HG03565 (cell line): Measurements from ENCODE around the gene PRPSAP2.
"Not testable (repeated sequence)": the region's sequence is repeated elsewhere in the genome, so short reads cannot be mapped to it uniquely, and the experiment has no call there.

Experiments used
- ATAC-seq: cut with Tn5 transposase; IDR thresholded peaks from one replicate; pipeline ENCODE4 v1.9.1; 2021; ENCODE audit warnings: mild to moderate bottlenecking, moderate library complexity; ENCODE audit not compliant: unreplicated experiment

The PRPSAP2 gene, protein sequence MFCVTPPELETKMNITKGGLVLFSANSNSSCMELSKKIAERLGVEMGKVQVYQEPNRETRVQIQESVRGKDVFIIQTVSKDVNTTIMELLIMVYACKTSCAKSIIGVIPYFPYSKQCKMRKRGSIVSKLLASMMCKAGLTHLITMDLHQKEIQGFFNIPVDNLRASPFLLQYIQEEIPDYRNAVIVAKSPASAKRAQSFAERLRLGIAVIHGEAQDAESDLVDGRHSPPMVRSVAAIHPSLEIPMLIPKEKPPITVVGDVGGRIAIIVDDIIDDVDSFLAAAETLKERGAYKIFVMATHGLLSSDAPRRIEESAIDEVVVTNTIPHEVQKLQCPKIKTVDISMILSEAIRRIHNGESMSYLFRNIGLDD

DNA sequence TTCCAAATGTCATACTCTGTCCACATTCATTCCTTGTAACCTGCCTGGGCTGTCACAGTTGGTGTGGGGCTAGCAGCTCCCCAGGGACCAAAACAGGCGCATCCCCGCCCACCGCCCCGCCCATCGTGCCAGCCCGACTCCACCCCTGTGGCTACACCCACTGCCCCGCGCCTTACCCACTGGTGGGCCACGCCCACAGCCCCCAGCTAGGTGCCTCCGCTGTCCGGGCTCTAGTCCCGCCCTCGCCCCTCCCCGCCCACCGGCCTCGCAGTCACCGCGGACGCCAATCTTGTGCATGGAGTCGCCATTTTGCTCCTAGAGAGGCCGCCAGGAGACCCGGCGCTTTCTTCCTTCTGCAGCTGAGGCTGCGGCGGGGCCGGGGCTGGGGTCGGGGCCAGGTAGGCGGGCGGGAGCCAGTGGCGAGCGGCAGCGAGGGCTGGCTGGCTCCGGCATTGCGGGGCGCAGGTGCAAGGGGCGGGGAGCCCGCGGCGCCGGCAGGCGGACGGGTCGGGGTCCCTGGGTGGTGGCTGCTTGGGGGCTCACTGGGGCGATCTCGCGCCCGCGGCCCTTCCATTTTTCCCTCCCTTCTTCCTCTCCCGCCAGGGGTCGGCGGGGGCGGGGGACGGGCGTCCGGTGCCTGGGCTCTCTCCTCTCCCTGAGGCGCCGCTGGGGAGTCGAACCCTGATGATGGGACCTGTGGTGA, at the start of gene PRPSAP2:
Gene PRPSAP2, plus strand, starts transcription at position 268 of the 703 bp plus-strand sequence. CDS start 7,703 bp downstream, outside the sequence.
- peak; percentile 34 for ATAC-seq

DNA sequence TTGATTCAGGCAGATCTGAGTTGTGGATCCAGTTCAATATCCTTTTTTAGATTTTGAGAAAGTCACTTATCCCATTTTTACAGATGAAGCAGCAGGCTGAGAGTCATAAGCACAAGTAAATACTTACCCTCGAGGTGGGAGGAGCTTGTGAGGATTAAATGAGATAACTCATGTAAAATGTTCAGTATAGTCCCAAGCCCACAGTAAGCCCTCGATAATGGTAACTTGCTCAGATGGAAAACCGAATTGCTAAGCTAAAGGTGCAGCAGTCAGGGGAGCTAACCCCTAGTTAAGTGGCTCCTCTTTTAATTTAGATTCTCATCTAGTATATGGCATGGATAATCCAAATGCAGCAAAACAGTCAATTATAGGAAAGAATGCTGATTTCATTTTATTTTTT, 42.0 kb upstream of the PRPSAP2 start:
- not testable (repeated sequence) for ATAC-seq

DNA sequence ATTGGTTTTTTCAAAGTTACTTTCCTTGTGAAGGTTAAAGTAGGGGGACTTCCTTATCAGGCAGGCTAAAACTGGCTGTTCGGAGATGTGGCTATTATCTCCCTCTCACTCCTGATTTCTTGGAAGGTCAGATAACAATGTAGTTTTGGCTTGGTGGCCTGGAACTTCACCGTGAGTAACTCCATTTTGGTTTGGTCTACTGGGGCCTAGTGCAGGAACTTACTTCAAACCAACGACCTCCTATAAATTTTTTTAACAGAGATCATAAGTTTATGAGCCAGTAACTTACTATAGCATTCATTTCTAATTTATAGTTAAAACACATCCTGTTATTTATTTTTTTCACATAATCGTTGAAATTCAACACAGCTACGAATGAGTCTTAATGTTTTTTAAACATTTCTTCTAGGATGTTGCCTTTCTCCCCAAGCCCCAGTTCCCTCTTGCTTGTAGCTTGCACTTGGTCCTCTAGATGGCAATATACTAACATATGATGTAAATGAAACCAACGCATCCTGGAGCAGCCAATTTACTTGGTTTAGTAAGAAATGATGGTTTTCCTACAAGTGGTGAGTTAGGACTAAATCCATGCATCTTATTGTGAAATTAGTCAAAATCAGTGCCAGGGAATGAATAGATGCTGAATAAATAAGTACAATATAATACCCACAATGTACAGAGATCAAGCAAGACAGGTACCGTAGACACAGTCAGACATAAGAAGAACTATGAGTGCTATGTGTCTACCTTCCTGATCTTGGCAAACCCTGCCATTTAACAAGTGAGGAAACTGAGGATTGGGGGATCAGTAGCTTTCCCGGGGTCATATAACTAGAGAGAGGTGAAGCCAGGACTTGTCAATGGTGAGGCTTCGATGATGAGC, 41.2 kb upstream of the PRPSAP2 start:
- ATAC-seq = not testable (repeated sequence)

DNA sequence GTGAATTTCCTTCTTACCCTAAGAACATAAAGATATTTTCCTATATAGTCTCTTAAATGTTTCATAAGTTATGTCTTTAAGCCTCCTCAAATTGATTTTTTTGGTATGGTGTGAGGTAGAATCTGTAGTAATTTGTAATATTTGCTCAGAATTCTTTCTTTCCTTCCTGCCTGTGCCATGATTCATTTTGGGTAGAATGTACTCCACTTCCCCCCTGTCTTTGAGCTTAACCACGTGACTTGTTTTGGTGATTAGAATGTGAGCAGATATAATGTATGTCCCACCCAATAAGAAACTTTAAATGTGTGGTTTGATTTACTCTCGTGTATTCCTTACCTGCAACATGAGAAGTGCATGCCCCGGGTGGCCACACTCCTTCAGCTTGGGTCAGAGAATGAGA, 36.5 kb upstream of the PRPSAP2 start:
- not testable (repeated sequence) for ATAC-seq

DNA sequence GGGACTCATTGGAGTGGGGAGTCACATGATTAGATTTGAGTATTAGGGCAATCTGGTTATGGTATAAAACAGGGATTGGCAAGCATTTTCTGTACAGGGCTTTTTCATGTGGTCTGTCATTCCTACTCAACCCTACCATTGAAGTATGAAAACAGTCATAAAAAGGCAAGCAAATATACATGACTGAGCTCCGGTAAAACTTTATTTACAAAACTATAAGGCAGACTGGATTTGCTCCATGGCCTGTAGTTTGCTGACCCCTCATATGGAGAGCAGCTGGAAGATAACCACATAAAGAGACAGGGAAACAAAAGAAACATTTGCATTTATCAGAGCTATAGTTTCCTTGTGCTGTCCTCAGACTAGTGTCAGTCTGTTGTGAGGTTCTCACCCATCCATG, 30.3 kb upstream of the PRPSAP2 start:
- ATAC-seq = not testable (repeated sequence)

DNA sequence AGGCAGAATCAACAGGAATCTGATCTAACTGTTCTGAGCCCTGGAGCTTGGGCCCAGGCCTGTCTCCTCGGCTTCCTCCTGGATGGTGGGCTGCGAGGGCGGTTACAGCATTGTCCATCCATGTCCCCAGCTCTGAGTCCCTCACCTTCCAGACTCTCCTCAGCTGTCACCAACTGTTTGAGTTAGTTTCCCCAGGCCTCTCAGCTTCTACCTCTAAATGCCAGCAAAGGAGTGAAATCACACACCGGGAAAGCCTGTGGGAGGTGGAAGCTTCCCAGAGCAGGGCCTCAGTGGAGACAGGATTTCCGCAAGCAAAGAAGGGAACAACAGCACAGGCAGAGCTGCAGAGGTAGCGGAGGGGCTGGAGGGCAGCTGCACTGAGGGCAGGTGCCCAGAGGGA, 9.4 kb upstream of the PRPSAP2 start:
- ATAC-seq = no peak

DNA sequence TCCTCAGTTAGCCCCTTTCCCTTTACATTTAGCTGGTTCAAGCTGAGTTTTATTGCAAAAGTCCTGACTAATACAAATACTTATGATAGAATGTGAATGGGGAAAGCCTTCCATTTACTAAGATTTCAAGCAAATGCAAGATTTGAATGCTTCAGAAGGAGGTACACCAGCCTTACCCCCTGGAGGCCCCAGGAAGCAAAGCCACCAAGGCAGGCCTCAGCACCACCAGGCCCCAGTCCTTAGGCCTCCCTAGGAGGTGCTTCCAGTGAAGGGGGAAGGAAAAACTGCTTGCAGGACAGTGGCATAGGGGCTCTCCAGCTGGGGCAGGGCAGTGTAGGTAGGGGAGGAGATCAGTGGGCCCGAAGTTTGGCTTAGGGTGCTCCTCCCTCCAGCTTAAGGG, 7.3 kb upstream of the PRPSAP2 start:
- no peak for ATAC-seq

DNA sequence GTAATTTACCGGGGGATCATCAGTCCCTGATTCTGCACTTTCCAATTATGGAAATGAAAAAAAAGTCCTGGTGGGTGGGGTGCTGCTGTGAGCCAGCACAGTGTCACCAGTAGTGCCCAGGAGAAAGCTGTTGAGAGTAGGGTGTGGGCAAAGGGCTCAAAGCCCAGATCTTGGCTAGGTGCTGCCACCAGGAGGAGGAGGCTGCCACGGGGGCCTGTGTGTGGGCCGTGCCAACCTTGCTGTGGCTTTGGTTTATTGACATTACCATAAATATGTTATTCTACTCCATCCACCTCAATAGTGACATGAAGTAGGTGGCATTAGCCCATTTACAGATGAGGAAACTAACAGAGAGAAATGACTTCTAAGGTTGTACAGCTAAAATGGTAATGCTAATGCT, 6.7 kb upstream of the PRPSAP2 start:
- ATAC-seq = no peak

DNA sequence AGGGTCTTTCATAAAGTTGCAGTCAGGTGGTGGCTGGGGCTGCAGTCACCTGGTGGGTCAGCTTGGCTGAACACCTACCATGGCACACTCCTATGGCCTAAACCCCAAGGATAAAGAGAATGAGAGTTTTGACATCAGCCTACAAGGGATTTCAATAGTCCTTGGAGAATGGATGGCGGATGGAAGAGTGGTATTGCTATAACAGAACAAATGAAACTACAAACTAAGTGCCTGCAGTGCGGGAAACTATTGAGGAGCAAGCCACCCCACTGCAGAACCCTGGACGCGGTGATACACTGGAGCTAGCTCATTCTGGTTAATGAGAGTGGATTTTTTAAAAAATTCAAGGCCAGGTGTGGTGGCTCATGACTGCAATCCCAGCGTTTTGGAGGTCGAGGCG, 3.0 kb upstream of the PRPSAP2 start:
- ATAC-seq = no peak

DNA sequence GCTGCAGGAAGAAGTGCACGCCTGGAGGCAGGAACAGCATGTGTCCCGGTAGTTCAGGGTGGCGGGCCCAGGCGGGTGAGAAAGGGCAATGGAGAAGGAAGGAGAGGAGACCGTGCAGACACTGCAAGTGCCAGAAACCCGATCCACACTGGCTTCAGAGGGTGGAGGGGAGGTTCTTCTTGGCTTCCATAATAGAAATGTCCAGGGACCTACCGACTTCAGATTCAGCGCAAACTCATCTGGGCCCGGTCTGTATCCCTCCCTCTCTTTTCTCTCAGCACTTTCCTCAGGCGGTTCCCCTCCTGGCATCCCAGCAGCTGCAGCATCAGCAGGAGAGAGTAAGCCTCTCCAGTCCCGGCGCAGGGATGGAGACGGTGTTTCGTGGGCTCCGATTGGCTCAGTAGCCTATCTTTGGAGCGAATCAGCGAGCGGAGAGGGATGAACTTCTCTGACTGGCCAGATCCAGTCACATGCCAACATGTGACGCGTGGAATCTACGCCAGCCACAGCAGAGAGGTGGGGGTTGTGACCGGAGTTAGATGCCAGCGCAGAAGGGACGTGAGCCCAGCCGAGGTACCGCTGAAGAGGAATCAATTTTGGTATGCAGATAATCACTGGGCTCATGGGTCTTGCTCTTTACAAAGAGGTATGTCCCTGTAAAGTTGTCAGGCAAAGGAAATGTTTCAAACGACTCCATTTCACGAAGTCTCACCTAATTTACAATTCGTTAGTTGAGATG, 1.9 kb upstream of the PRPSAP2 start:
- ATAC-seq = peak; percentile 67

DNA sequence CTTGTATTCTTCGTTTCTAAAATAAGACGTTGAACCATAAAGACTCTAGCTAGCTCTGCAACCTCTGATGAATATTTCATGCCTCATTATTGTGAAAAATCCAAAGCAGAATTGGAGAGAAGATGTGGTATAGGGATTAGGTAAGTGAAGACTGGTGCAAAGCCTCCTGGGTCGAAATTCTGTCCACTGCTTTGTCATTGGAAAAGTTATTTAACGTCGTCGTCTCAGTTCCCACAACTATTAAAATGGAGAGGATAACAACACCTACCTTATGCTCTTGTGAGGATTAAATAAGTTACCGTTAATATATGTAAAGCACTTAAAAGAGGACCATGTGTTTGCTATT, 1.4 kb upstream of the PRPSAP2 start:
- no peak for ATAC-seq

DNA sequence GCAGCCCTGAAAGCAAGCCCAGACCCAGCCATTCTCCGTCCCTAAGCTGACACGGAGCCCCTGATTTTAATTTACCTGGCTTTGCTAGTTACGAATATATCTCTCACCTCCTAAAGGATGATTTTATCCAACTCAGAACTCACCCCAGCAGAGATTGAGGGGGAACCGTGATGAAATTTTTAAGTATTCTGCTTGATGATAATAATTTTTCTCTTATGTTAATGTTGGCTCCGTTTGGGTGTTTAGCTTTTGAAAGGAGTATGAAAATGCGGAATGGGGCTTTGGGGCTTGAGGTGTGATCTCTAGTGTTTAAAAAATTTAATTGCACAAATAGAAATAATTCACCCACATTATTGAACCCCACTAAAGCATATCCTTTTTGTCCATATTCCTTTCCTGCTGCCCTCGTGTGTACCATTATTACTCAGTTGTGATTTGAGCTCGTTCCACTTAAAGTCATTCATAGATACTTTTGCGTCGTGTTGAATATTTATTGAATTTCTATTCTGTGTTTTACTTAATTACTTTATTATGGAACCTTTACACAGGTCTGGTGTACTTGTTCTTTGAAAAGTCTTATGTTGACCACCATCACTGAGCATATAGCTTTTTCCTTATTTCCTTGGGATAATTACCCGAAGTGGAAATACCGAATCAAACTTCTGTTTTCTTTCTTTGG, 775 bp downstream of the PRPSAP2 start:
- no peak for ATAC-seq

DNA sequence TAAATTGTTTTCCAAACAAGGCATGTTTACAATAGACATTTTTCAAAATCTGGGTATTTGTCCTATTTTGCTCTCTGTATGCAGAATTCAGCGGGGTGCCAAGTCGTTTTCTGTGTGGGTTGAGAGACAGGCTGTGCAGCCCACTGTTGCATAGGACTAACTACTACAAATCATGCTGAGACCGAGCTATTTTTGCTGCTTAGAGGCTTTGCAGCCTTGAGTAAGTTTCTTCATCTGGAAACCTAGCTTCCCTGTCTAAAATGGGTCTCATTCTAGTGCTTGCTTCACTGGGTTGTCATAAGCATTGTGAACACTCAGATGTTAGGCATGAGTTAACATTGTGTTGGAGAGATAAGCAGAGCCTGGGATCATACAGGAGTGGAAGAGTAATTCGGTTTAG, 1.3 kb downstream of the PRPSAP2 start:
- no peak for ATAC-seq

DNA sequence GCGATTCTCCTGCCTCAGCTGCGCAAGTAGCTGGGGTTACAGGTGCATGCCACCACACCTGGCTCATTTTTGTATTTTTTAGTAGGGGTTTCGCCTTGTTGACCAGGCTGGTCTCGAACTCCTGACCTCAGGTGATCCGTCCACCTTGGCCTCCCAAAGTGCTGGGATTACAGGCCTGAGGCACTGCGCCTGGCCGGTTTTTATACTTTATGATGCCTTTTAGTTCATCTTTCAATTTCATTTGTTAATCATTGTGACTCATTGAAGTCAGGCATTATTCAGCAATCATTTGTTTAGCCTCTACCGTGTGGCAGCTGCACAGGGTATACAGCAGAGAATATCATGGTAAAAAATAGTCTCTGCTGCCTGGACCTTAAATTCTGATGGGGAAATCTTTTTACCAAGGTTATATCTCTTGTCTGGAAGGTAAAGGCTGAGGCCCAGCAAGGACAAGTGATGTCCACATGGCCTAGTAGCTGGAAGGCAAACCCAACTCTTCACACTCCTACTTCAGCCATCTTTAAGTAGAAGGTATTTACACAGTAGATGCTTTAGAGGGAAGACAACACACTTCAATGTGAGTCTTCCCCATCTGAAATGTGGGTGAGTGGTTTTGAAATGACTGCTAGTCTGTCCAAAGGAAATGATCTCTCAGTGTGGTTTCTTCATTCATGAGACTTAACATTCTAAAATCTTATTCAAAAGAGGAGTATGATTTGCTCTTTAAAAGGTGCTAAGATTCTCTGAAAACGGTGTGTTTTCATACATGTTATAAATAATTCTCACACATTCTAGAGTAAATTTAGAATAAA, 2.4 kb downstream of the PRPSAP2 start:
- peak; percentile 34 for ATAC-seq

DNA sequence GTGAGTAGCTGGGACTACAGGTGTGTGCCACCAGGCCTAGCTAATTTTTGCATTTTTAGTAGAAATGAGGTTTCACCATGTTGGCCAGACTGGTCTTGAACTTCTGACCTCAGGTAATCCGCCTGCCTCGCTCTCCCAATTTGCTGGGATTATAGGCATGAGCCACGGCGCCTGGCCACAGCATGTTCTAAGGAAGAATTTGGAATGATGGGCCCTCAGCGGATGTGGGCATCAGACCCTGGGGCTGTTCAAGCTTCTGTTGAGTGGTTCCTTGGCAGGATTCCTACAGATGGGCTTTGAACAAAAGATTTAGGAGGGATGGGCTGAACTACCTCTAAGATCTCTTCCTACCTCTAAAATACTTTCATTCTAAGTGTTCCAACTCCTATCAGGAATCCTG, 4.1 kb downstream of the PRPSAP2 start:
- ATAC-seq = no peak

DNA sequence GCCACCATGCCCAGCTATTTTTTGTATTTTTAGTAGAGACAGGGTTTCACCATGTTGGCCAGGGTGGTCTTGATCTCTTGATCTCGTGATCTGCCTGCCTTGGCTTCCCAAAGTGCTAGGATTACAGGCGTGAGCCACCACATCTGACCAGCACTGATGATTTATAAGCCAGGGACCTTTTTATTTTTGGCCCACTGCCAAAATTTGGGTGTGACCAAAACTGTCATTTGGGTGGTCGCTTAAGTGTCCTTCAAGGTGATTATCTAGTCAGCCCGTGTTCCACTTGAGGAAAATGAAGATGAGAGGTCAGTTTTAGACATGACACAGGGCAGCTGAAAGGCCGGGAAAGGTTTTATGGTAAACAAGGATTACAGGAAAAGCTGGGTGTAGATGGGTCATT, 7.1 kb downstream of the PRPSAP2 start:
- ATAC-seq = not testable (repeated sequence)

DNA sequence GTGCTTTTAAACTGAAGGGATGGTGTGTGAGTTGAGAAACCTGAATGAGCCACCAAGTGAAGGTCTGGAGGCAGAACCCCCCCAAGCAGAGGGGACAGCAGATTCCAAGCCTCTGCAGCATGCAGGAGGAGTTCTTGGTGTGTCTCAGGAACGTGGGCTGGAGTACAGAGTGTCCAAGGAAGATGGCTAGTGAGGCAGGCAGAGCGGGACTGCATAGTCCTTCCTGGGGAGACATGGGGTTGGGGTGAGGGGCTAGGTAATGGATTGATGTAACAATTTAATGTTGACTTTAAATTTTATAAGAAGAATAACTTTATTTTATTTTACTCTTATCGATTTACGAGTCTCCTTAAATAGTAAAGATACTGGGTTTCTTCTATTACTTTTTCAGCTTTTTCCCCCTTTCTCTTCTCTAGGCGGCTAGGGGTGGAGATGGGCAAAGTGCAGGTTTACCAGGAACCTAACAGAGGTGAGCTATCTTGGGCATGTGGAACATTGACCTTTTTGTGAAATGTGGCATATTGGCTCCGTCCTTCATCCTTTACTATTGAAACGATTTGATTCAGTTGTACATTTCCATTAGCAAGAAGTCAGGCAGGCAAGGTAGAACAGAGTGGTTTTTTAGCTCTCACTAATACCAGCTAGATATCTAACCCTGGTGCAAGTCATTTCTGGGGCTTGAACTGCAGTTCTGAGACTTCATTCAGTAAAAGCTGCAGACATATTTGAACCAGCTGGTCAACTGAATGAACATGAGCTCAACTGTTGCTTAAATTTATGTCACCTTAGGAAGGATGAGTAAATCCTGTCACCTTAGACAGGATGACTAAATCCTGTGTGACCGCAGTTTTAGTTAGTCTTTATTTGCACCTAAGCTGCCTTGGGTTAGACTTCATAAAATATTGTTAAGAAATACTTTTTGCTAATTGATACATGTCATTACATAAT, 9.2 kb downstream of the PRPSAP2 start:
- no peak for ATAC-seq

DNA sequence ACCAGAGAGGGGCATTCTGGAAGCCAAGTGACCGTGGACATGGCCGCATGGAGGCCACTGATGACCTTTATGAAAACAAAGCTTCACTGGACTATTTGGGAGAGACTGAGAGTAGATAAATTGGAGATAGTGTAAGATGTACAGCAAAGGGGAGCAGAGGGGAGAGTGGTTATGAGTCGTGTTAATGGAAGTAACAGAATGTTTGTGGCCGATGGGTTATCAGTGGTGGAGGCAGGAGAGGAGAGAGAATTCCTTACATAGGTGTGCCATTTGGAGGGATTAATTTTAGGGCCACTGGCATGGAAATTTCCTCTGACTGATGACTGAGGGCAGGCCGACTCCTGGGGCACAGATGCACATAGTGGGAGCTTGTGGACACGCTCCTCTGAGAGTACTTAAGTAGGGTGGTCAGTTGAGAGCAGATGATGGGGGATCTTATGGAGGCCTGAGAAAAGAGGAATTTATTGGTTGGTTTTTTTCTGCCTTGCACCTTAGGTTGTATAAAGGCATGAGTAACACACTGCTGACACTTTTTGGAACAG, 19.2 kb downstream of the PRPSAP2 start:
- no peak for ATAC-seq
